Measurements from ENCODE around the gene SH2D2A.

GRCh38 chr1:156840186-156840897 is 23.7 kb upstream of the SH2D2A start:
- TF ChIP-seq CTCF (IDR thresholded peaks at IDR 0.05; ENCODE audit: insufficient read depth, low read length) (no peak), REST (IDR thresholded peaks at IDR 0.05; ENCODE audit: insufficient replicate concordance, low read depth) (no peak), POLR2AphosphoS5 (IDR thresholded peaks at IDR 0.05; ENCODE audit: low read depth) (no peak), GABPA (IDR thresholded peaks at IDR 0.05; ENCODE audit: low read depth) (no peak)
